HEK293 (cell line): ENCODE data around the gene TEX28.

Experiments used
- BCL11A ChIP-seq: fragments of 450-650 bp; formaldehyde crosslinking; IDR thresholded peaks from 2 replicates; pipeline ENCODE4 v1.5.1; 2016; ENCODE audit warnings: low read depth, missing biosample characterization, missing genetic modification characterization
- HOXC10 ChIP-seq: sonication (generic); formaldehyde crosslinking; IDR thresholded peaks from 2 replicates; pipeline ENCODE4 v1.8.1; 2023; ENCODE audit warnings: mild to moderate bottlenecking, missing genetic modification reagents
- PRDM10 ChIP-seq: fragments of 450-650 bp; formaldehyde crosslinking; IDR thresholded peaks from 2 replicates; pipeline ENCODE4 v1.5.1; 2016; ENCODE audit warnings: missing biosample characterization, missing genetic modification characterization
- REST ChIP-seq: fragments of 450-650 bp; formaldehyde crosslinking; IDR thresholded peaks from 2 replicates; pipeline ENCODE4 v1.5.1; 2016; ENCODE audit warnings: missing biosample characterization, missing genetic modification characterization
- SP2 ChIP-seq: fragments of 450-650 bp; formaldehyde crosslinking; IDR thresholded peaks from 2 replicates; pipeline ENCODE4 v1.5.1; 2016; ENCODE audit warnings: missing biosample characterization, missing genetic modification characterization
- YY1 ChIP-seq: fragments of 450-650 bp; formaldehyde crosslinking; IDR thresholded peaks from 2 replicates; pipeline ENCODE4 v1.5.1; 2018; ENCODE audit warnings: missing biosample characterization, missing genetic modification characterization
- ZFP41 ChIP-seq: fragments of 450-650 bp; formaldehyde crosslinking; IDR thresholded peaks from 2 replicates; pipeline ENCODE4 v1.5.1; 2016; ENCODE audit warnings: missing biosample characterization, missing genetic modification characterization, borderline replicate concordance
- ZNF121 ChIP-seq: fragments of 450-650 bp; formaldehyde crosslinking; IDR thresholded peaks from 2 replicates; pipeline ENCODE4 v1.5.1; 2016; ENCODE audit warnings: missing biosample characterization, missing genetic modification characterization
- ZNF223 ChIP-seq: fragments of 450-650 bp; formaldehyde crosslinking; IDR thresholded peaks from 2 replicates; pipeline ENCODE4 v1.5.1; 2016; ENCODE audit warnings: missing biosample characterization, missing genetic modification characterization
- ZNF670 ChIP-seq: fragments of 450-650 bp; formaldehyde crosslinking; IDR thresholded peaks from 2 replicates; pipeline ENCODE4 v1.5.1; 2016; ENCODE audit warnings: missing biosample characterization, missing genetic modification characterization, low read depth
- ZSCAN23 ChIP-seq: fragments of 450-650 bp; formaldehyde crosslinking; IDR thresholded peaks from 2 replicates; pipeline ENCODE4 v1.5.1; 2016; ENCODE audit warnings: missing biosample characterization, missing genetic modification characterization
- ZSCAN30 ChIP-seq: fragments of 450-650 bp; IDR thresholded peaks from 2 replicates; pipeline ENCODE4 v1.5.1; 2018; ENCODE audit warnings: missing biosample characterization, mild to moderate bottlenecking, missing genetic modification characterization, moderate library complexity
- TF ChIP-seq, protein P1 (sequence below): fragments of 450-650 bp; formaldehyde crosslinking; IDR thresholded peaks from 2 replicates; pipeline ENCODE4 v1.5.1; 2016; ENCODE audit warnings: missing biosample characterization, missing genetic modification characterization

GRCh38 chrX:154307202-154307601 lies 12.3 kb upstream of the TEX28 start:
- no peak for TF ChIP-seq BCL11A
- TF ChIP-seq, protein P1, sequence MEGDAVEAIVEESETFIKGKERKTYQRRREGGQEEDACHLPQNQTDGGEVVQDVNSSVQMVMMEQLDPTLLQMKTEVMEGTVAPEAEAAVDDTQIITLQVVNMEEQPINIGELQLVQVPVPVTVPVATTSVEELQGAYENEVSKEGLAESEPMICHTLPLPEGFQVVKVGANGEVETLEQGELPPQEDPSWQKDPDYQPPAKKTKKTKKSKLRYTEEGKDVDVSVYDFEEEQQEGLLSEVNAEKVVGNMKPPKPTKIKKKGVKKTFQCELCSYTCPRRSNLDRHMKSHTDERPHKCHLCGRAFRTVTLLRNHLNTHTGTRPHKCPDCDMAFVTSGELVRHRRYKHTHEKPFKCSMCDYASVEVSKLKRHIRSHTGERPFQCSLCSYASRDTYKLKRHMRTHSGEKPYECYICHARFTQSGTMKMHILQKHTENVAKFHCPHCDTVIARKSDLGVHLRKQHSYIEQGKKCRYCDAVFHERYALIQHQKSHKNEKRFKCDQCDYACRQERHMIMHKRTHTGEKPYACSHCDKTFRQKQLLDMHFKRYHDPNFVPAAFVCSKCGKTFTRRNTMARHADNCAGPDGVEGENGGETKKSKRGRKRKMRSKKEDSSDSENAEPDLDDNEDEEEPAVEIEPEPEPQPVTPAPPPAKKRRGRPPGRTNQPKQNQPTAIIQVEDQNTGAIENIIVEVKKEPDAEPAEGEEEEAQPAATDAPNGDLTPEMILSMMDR (tag by site-specific recombination), result no peak
- no peak for TF ChIP-seq ZNF670 (tag by site-specific recombination)
- TF ChIP-seq HOXC10 (CRISPR knock-in tag), result no peak
- TF ChIP-seq ZSCAN23, result no peak
- no peak for TF ChIP-seq ZNF223 (tag by site-specific recombination)
- TF ChIP-seq YY1 (tag by site-specific recombination), result no peak
- no peak for TF ChIP-seq REST (tag by site-specific recombination)
- no peak for TF ChIP-seq PRDM10
- TF ChIP-seq ZNF121 (tag by site-specific recombination), result no peak
- no peak for TF ChIP-seq SP2
- no peak for TF ChIP-seq ZSCAN30 (tag by site-specific recombination)
- TF ChIP-seq ZFP41 (tag by site-specific recombination), result no peak
